Measurements from ENCODE around the gene PTBP3. TPM values are rescaled to one million over a fixed set of nuclear protein-coding genes. Genes with fewer than 3 reads are reported as not detected.

PTBP3 gene
- total and polyA plus RNA-seq, 2 donors (not counting 1 experiment from before 2014, with no cell fraction given): 16.7 to 28.7 TPM

GRCh38 chr9:112311497-112311896, 21.9 kb downstream of the PTBP3 start:
- Histone ChIP-seq H3K27me3 (ENCODE audit: control insufficient read depth, insufficient read depth, low read length) (no peaks in the 10 kb centered on the region), H4K20me1 (ENCODE audit: control insufficient read depth, extremely low read depth, insufficient read depth, low read length) (no peaks in the 10 kb centered on the region), H3K36me3 (ENCODE audit: control insufficient read depth, insufficient read depth, low read length) (no peaks in the 10 kb centered on the region), H3K9ac (ENCODE audit: insufficient read depth, low read length) (no peak overlapping the region), H3K4me3 (replicated peaks in 1 of 4; ENCODE audit: control extremely low read depth in 1 of 4, insufficient read depth in 1 of 4, low read depth in 3 of 4, low read length in 4 of 4) (no peak overlapping the region), H3K4me2 (ENCODE audit: extremely low read depth, insufficient read depth, low read length) (no peak overlapping the region), H3K4me1 (ENCODE audit: control insufficient read depth, extremely low read depth, insufficient read depth, low read length) (no peaks in the 10 kb centered on the region), H3K9me3 (ENCODE audit: control insufficient read depth, insufficient read depth, low read depth, low read length) (no peaks in the 10 kb centered on the region), H2AFZ (ENCODE audit: low read length) (no peak overlapping the region), H3K79me2 (ENCODE audit: control insufficient read depth, insufficient read depth, low read length) (peaks cover 71% of the 10 kb centered on the region), H3K27ac (ENCODE audit: insufficient read depth, low read length) (no peak overlapping the region)
- no peak for DNase-seq (ENCODE audit: low read depth in 2 of 2)
- TF ChIP-seq CTCF (conservative IDR thresholded peaks at IDR 0.05 in 1 of 2, IDR thresholded peaks at IDR 0.05 in 1 of 2; ENCODE audit: low read depth in 1 of 2, low read length in 2 of 2): no peak
- no peak for TF ChIP-seq EZH2 (IDR thresholded peaks at IDR 0.05; ENCODE audit: low read length, missing control alignments)

- DNase-seq (ENCODE audit: low read depth in 2 of 2): no peak
- no peaks in the 10 kb centered on the region for H3K36me3 ChIP-seq (ENCODE audit: control insufficient read depth, insufficient read depth, low read length)
- no peak overlapping the region for H3K4me3 ChIP-seq (replicated peaks in 1 of 4; ENCODE audit: control extremely low read depth in 1 of 4, insufficient read depth in 1 of 4, low read depth in 3 of 4, low read length in 4 of 4)
- H3K9me3 ChIP-seq (ENCODE audit: control insufficient read depth, insufficient read depth, low read depth, low read length): no peaks in the 10 kb centered on the region
- H3K27me3 ChIP-seq (ENCODE audit: control insufficient read depth, insufficient read depth, low read length): no peaks in the 10 kb centered on the region
- peaks cover 67% of the 10 kb centered on the region for H3K79me2 ChIP-seq (ENCODE audit: control insufficient read depth, insufficient read depth, low read length)
- H3K9ac ChIP-seq (ENCODE audit: insufficient read depth, low read length): no peak overlapping the region
- TF ChIP-seq EZH2 (IDR thresholded peaks at IDR 0.05; ENCODE audit: low read length, missing control alignments): no peak
- no peak for TF ChIP-seq CTCF (conservative IDR thresholded peaks at IDR 0.05 in 1 of 2, IDR thresholded peaks at IDR 0.05 in 1 of 2; ENCODE audit: low read depth in 1 of 2, low read length in 2 of 2)
- H4K20me1 ChIP-seq (ENCODE audit: control insufficient read depth, extremely low read depth, insufficient read depth, low read length): no peaks in the 10 kb centered on the region
- no peaks in the 10 kb centered on the region for H3K4me1 ChIP-seq (ENCODE audit: control insufficient read depth, extremely low read depth, insufficient read depth, low read length)
- H2AFZ ChIP-seq (ENCODE audit: low read length): no peak overlapping the region
- H3K4me2 ChIP-seq (ENCODE audit: extremely low read depth, insufficient read depth, low read length): peak overlapping the region; percentile 4
- no peak overlapping the region for H3K27ac ChIP-seq (ENCODE audit: insufficient read depth, low read length)
Observed at GRCh38 chr9:112310826-112311225, 22.6 kb downstream of the PTBP3 start.

GRCh38 chr9:112308588-112308987, 24.8 kb downstream of the PTBP3 start:
- H3K27me3 ChIP-seq (ENCODE audit: control insufficient read depth, insufficient read depth, low read length): no peaks in the 10 kb centered on the region
- H3K36me3 ChIP-seq (ENCODE audit: control insufficient read depth, insufficient read depth, low read length): no peaks in the 10 kb centered on the region
- H3K4me2 ChIP-seq (ENCODE audit: extremely low read depth, insufficient read depth, low read length): no peak overlapping the region
- no peak overlapping the region for H3K9ac ChIP-seq (ENCODE audit: insufficient read depth, low read length)
- H3K79me2 ChIP-seq (ENCODE audit: control insufficient read depth, insufficient read depth, low read length): peaks cover 62% of the 10 kb centered on the region
- no peak overlapping the region for H3K27ac ChIP-seq (ENCODE audit: insufficient read depth, low read length)
- H2AFZ ChIP-seq (ENCODE audit: low read length): no peak overlapping the region
- DNase-seq (ENCODE audit: low read depth in 2 of 2): peak in 1 of 2 donors; percentile 19
- H4K20me1 ChIP-seq (ENCODE audit: control insufficient read depth, extremely low read depth, insufficient read depth, low read length): no peaks in the 10 kb centered on the region
- no peak overlapping the region for H3K4me3 ChIP-seq (replicated peaks in 1 of 4; ENCODE audit: control extremely low read depth in 1 of 4, insufficient read depth in 1 of 4, low read depth in 3 of 4, low read length in 4 of 4)
- TF ChIP-seq CTCF (conservative IDR thresholded peaks at IDR 0.05 in 1 of 2, IDR thresholded peaks at IDR 0.05 in 1 of 2; ENCODE audit: low read depth in 1 of 2, low read length in 2 of 2) (no peak), EZH2 (IDR thresholded peaks at IDR 0.05; ENCODE audit: low read length, missing control alignments) (no peak)
- no peaks in the 10 kb centered on the region for H3K4me1 ChIP-seq (ENCODE audit: control insufficient read depth, extremely low read depth, insufficient read depth, low read length)
- H3K9me3 ChIP-seq (ENCODE audit: control insufficient read depth, insufficient read depth, low read depth, low read length): no peaks in the 10 kb centered on the region

Measured in fibroblast of lung (primary cell).